Peyer's patch (tissue), 4 donors: Measurements from ENCODE around the gene FMO3.

ENCODE experiments used
- POLR2A ChIP-seq, 2 donors: fragments of 450-650 bp; IDR thresholded peaks; one replicate each; pipeline ENCODE4 v1.5.1; 2017; ENCODE audit warnings: antibody characterized with exemption in 2 of 2, mild to moderate bottlenecking in 2 of 2, moderate library complexity in 2 of 2
- TF ChIP-seq, protein P1 (sequence below), 6 experiments: fragments of 450-650 bp in 4 of 6; fragments of 200-600 bp in 2 of 6; sonication (generic) in 1 of 6; IDR thresholded peaks; one replicate each; pipeline ENCODE4 v1.5.1; 2017 to 2019; ENCODE audit warnings: antibody characterized with exemption in 6 of 6, mild to moderate bottlenecking in 3 of 6, moderate library complexity in 1 of 6

DNA sequence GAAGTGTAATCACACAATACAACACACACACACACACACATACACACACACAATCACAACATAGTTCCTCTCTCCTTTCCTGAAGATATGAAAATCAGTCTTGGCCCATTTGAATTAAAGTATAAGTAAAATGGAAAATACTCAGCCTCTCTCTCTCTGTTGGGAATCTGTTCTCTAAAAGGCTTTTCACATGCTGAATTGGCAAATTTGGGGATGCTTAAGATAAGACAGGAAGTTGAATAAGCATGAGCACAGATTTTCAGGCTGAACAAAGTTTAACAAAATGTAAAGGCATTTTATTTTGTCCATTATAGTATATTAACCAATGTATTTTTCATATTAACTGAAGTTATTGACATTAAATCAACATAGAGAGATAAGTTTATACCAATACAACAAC is 70.7 kb downstream of the FMO3 start:
- TF ChIP-seq, protein P1, sequence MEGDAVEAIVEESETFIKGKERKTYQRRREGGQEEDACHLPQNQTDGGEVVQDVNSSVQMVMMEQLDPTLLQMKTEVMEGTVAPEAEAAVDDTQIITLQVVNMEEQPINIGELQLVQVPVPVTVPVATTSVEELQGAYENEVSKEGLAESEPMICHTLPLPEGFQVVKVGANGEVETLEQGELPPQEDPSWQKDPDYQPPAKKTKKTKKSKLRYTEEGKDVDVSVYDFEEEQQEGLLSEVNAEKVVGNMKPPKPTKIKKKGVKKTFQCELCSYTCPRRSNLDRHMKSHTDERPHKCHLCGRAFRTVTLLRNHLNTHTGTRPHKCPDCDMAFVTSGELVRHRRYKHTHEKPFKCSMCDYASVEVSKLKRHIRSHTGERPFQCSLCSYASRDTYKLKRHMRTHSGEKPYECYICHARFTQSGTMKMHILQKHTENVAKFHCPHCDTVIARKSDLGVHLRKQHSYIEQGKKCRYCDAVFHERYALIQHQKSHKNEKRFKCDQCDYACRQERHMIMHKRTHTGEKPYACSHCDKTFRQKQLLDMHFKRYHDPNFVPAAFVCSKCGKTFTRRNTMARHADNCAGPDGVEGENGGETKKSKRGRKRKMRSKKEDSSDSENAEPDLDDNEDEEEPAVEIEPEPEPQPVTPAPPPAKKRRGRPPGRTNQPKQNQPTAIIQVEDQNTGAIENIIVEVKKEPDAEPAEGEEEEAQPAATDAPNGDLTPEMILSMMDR (IDR thresholded peaks at IDR 0.05), result no peak
- no peak for TF ChIP-seq POLR2A (IDR thresholded peaks at IDR 0.05)
